ENCODE measurements around the gene CLRN1.

GRCh38 chr3:150901793-150902192 is 70.7 kb downstream of the CLRN1 start:
- TF ChIP-seq CTCF (conservative IDR thresholded peaks at IDR 0.05) (no peak), EZH2 (IDR thresholded peaks at IDR 0.05; ENCODE audit: low read depth) (no peak)

All from PC-9 (cell line).